ENCODE data around the gene CCDC148. TPM values are rescaled to one million over a fixed set of nuclear protein-coding genes. Genes with fewer than 3 reads are reported as not detected.
"Not testable (repeated sequence)": the region's sequence is repeated elsewhere in the genome, so short reads cannot be mapped to it uniquely, and the experiment has no call there.

The CCDC148 gene
- total RNA-seq, 3 donors from 2014 or later (not counting 1 experiment from before 2014, with no cell fraction given) = not detected

- intact Hi-C loops (cut with micrococcal nuclease) = no loop called here
- ATAC-seq (no peak), DNase-seq (no peak)
- no peaks in the 10 kb centered on the region for H3K4me1 ChIP-seq (ENCODE audit: control insufficient read depth, insufficient read depth, low read length)
- Mint-ChIP-seq H3K36me3 (no peaks in the 10 kb centered on the region), H3K27me3 (ENCODE audit: low read depth in 2 of 2) (no peaks in the 10 kb centered on the region), H3K9me3 (no peaks in the 10 kb centered on the region), H3K4me3 (no peak overlapping the region), H3K27ac (no peak overlapping the region), H3K4me1 (no peaks in the 10 kb centered on the region)
- H3K9me3 ChIP-seq (ENCODE audit: control insufficient read depth, insufficient read depth, low read length) = no peaks in the 10 kb centered on the region
- H3K27ac ChIP-seq (ENCODE audit: low read length) = no peak overlapping the region
- no peaks in the 10 kb centered on the region for H3K27me3 ChIP-seq (ENCODE audit: control insufficient read depth, insufficient read depth, low read length)
- WGBS (ENCODE audit: insufficient coverage) = no CpG with 5 or more reads among the region's 2 CpGs
- no peak for TF ChIP-seq CTCF (IDR thresholded peaks at IDR 0.05)
- no peaks in the 10 kb centered on the region for H3K36me3 ChIP-seq (ENCODE audit: control insufficient read depth, insufficient read depth, low read length)
- no peak overlapping the region for H3K4me3 ChIP-seq (ENCODE audit: low read length)
Measured at GRCh38 chr2:158239271-158239670, 217.3 kb downstream of the CCDC148 start.

GRCh38 chr2:158234497-158234896 lies 222.1 kb downstream of the CCDC148 start:
- no peak for DNase-seq
- Histone ChIP-seq H3K4me3 (ENCODE audit: low read length) (no peak overlapping the region), H3K36me3 (ENCODE audit: control insufficient read depth, insufficient read depth, low read length) (no peaks in the 10 kb centered on the region), H3K9me3 (ENCODE audit: control insufficient read depth, insufficient read depth, low read length) (no peaks in the 10 kb centered on the region), H3K27ac (ENCODE audit: low read length) (no peak overlapping the region), H3K27me3 (ENCODE audit: control insufficient read depth, insufficient read depth, low read length) (no peaks in the 10 kb centered on the region), H3K4me1 (ENCODE audit: control insufficient read depth, insufficient read depth, low read length) (no peaks in the 10 kb centered on the region)
- no peak for ATAC-seq
- no peak for TF ChIP-seq CTCF (IDR thresholded peaks at IDR 0.05)
- Mint-ChIP-seq H3K36me3 (no peaks in the 10 kb centered on the region), H3K27me3 (ENCODE audit: low read depth in 2 of 2) (no peaks in the 10 kb centered on the region), H3K4me1 (no peaks in the 10 kb centered on the region), H3K27ac (no peak overlapping the region), H3K9me3 (no peaks in the 10 kb centered on the region), H3K4me3 (no peak overlapping the region)
- intact Hi-C loops (cut with micrococcal nuclease) = no loop called here
- WGBS (ENCODE audit: insufficient coverage) = no CpG with 5 or more reads among the region's 1 CpG

GRCh38 chr2:158232476-158232875 lies 224.1 kb downstream of the CCDC148 start:
- no peaks in the 10 kb centered on the region for H3K27me3 ChIP-seq (ENCODE audit: control insufficient read depth, insufficient read depth, low read length)
- Mint-ChIP-seq H3K27me3 (ENCODE audit: low read depth in 2 of 2) (no peaks in the 10 kb centered on the region), H3K9me3 (no peaks in the 10 kb centered on the region), H3K4me1 (no peaks in the 10 kb centered on the region), H3K27ac (no peak overlapping the region), H3K36me3 (no peaks in the 10 kb centered on the region), H3K4me3 (no peak overlapping the region)
- intact Hi-C loops (cut with micrococcal nuclease) = no loop called here
- ATAC-seq = no peak
- H3K4me1 ChIP-seq (ENCODE audit: control insufficient read depth, insufficient read depth, low read length) = no peaks in the 10 kb centered on the region
- H3K27ac ChIP-seq (ENCODE audit: low read length) = no peak overlapping the region
- H3K4me3 ChIP-seq (ENCODE audit: low read length) = no peak overlapping the region
- no peaks in the 10 kb centered on the region for H3K9me3 ChIP-seq (ENCODE audit: control insufficient read depth, insufficient read depth, low read length)
- DNase-seq = no peak
- TF ChIP-seq CTCF (IDR thresholded peaks at IDR 0.05) = no peak
- H3K36me3 ChIP-seq (ENCODE audit: control insufficient read depth, insufficient read depth, low read length) = no peaks in the 10 kb centered on the region
- WGBS (ENCODE audit: insufficient coverage) = 100% methylated on average over 1 of the region's 1 CpG

GRCh38 chr2:158228943-158229508 lies 227.5 kb downstream of the CCDC148 start:
- no peak for TF ChIP-seq CTCF (IDR thresholded peaks at IDR 0.05)
- no peaks in the 10 kb centered on the region for H3K4me1 ChIP-seq (ENCODE audit: control insufficient read depth, insufficient read depth, low read length)
- no peak overlapping the region for H3K27ac Mint-ChIP-seq
- no peak for ATAC-seq
- no peaks in the 10 kb centered on the region for H3K36me3 ChIP-seq (ENCODE audit: control insufficient read depth, insufficient read depth, low read length)
- no peak overlapping the region for H3K27ac ChIP-seq (ENCODE audit: low read length)
- H3K27me3 Mint-ChIP-seq (ENCODE audit: low read depth in 2 of 2) = no peaks in the 10 kb centered on the region
- H3K27me3 ChIP-seq (ENCODE audit: control insufficient read depth, insufficient read depth, low read length) = no peaks in the 10 kb centered on the region
- intact Hi-C loops (cut with micrococcal nuclease) = no loop called here
- no peaks in the 10 kb centered on the region for H3K9me3 Mint-ChIP-seq
- no peaks in the 10 kb centered on the region for H3K36me3 Mint-ChIP-seq
- H3K4me3 Mint-ChIP-seq = no peak overlapping the region
- no peaks in the 10 kb centered on the region for H3K4me1 Mint-ChIP-seq
- DNase-seq = no peak
- no peaks in the 10 kb centered on the region for H3K9me3 ChIP-seq (ENCODE audit: control insufficient read depth, insufficient read depth, low read length)
- H3K4me3 ChIP-seq (ENCODE audit: low read length) = no peak overlapping the region

GRCh38 chr2:158223066-158223465 lies 233.5 kb downstream of the CCDC148 start:
- H3K27me3 Mint-ChIP-seq (ENCODE audit: low read depth in 2 of 2); intact Hi-C loops (cut with micrococcal nuclease); H3K27ac Mint-ChIP-seq; H3K27me3 ChIP-seq (ENCODE audit: control insufficient read depth, insufficient read depth, low read length); H3K9me3 Mint-ChIP-seq; ATAC-seq; H3K4me1 Mint-ChIP-seq; H3K36me3 Mint-ChIP-seq; H3K4me1 ChIP-seq (ENCODE audit: control insufficient read depth, insufficient read depth, low read length); DNase-seq; H3K4me3 ChIP-seq (ENCODE audit: low read length); H3K9me3 ChIP-seq (ENCODE audit: control insufficient read depth, insufficient read depth, low read length); H3K27ac ChIP-seq (ENCODE audit: low read length); H3K4me3 Mint-ChIP-seq; H3K36me3 ChIP-seq (ENCODE audit: control insufficient read depth, insufficient read depth, low read length): not testable (repeated sequence)
- WGBS (ENCODE audit: insufficient coverage) = 91% methylated on average over 8 of the region's 8 CpGs
